SK-N-SH (cell line): Measurements from ENCODE around the gene ZBTB34. TPM values are rescaled to one million over a fixed set of nuclear protein-coding genes. Genes with fewer than 3 reads are reported as not detected.

ENCODE experiments used
- CTCF ChIA-PET: fragments of 300-600, 350-600 bp; formaldehyde crosslinking; extraction: SDS; loops from one replicate; lab custom pipeline; 2021; lab: Yijun Ruan, JAX
- POLR2A ChIA-PET: fragments of 350-600 bp; sonication (Branson Sonifier 250); formaldehyde crosslinking; extraction: SDS; loops from one replicate; lab custom pipeline; 2020; ENCODE audit warnings: antibody characterized with exemption, inconsistent platforms; lab: Yijun Ruan, JAX
- DNase-seq: peaks from one replicate; pipeline ENCODE4 v3.0.0; 2012
- H2AFZ ChIP-seq: fragments of 200-600 bp; sonication (generic); 2 replicates; pipeline ENCODE4 v1.8.1; 2016; ENCODE audit warnings: antibody characterized with exemption, mild to moderate bottlenecking, low read depth
- H3F3A ChIP-seq: fragments of 200-600 bp; sonication (generic); replicated peaks from 2 replicates; pipeline ENCODE3; 2016; ENCODE audit warnings: antibody characterized with exemption, mild to moderate bottlenecking; ENCODE audit not compliant: insufficient read depth
- H3K27ac ChIP-seq, 2 experiments: fragments of 200-500 bp in 1 of 2; fragments of 200-600 bp in 1 of 2; sonication (Bioruptor generic) in 1 of 2; sonication (generic), shearing (Covaris generic) in 1 of 2; 2 replicates each; pipeline versions ENCODE4 v1.5.1 to v1.6.1; 2014 to 2016; ENCODE audit warnings: low read depth in 2 of 2, inconsistent platforms in 1 of 2, low read length in 1 of 2, mild to moderate bottlenecking in 1 of 2, mixed read lengths in 1 of 2
- H3K27me3 ChIP-seq: fragments of 200-600 bp; sonication (generic), shearing (Covaris generic); 2 replicates; pipeline ENCODE4 v1.6.1; 2016; ENCODE audit warnings: mixed run types; ENCODE audit not compliant: insufficient read depth
- H3K36me3 ChIP-seq, 2 experiments: fragments of 200-500 bp in 1 of 2; fragments of 200-600 bp in 1 of 2; sonication (Bioruptor generic) in 1 of 2; sonication (generic) in 1 of 2; replicated peaks in 1 of 2; 2 replicates each; pipeline versions ENCODE3 to v1.5.1; 2014 to 2016; ENCODE audit warnings: low read length in 1 of 2, mild to moderate bottlenecking in 1 of 2; ENCODE audit not compliant: insufficient read depth in 2 of 2, control insufficient read depth in 1 of 2
- H3K4me1 ChIP-seq, 2 experiments: fragments of 200-500 bp in 1 of 2; fragments of 200-600 bp in 1 of 2; sonication (Bioruptor generic) in 1 of 2; sonication (generic), shearing (Covaris generic) in 1 of 2; 2 replicates each; pipeline versions ENCODE4 v1.5.1 to v1.6.1; 2014 to 2016; ENCODE audit warnings: low read depth in 1 of 2, low read length in 1 of 2, mixed run types in 1 of 2; ENCODE audit not compliant: insufficient read depth in 2 of 2, control insufficient read depth in 1 of 2
- H3K4me2 ChIP-seq: fragments of 200-600 bp; sonication (generic), shearing (Covaris generic); 2 replicates; pipeline ENCODE4 v1.6.1; 2017; ENCODE audit warnings: mixed run types
- H3K4me3 ChIP-seq, 2 experiments: fragments of 200-500 bp in 1 of 2; fragments of 200-600 bp in 1 of 2; sonication (Bioruptor generic) in 1 of 2; sonication (generic), shearing (Covaris generic) in 1 of 2; 2 replicates each; pipeline versions ENCODE4 v1.5.1 to v1.8.1; 2014 to 2016; ENCODE audit warnings: low read depth in 2 of 2, inconsistent platforms in 1 of 2, low read length in 1 of 2, mild to moderate bottlenecking in 1 of 2, mixed read lengths in 1 of 2, moderate library complexity in 1 of 2
- H3K79me2 ChIP-seq: fragments of 200-600 bp; sonication (generic); 2 replicates; pipeline ENCODE4 v1.8.1; 2017; ENCODE audit warnings: mild to moderate bottlenecking; ENCODE audit not compliant: insufficient read depth
- H3K9ac ChIP-seq: fragments of 200-600 bp; sonication (generic); 2 replicates; pipeline ENCODE4 v1.6.1; 2017; ENCODE audit warnings: mixed run types
- H3K9me2 ChIP-seq: fragments of 200-600 bp; sonication (generic); 2 replicates; pipeline ENCODE4 v1.6.1; 2017; ENCODE audit warnings: mixed run types
- H3K9me3 ChIP-seq: fragments of 200-600 bp; sonication (generic); 2 replicates; pipeline ENCODE4 v1.6.1; 2017; ENCODE audit warnings: mixed run types, mild to moderate bottlenecking, moderate library complexity
- H4K20me1 ChIP-seq: fragments of 200-600 bp; sonication (generic); 2 replicates; pipeline ENCODE4 v1.6.1; 2017; ENCODE audit warnings: mild to moderate bottlenecking, mixed run types; ENCODE audit not compliant: insufficient read depth
- CHD2 ChIP-seq: fragments of 150-350 bp; IDR thresholded peaks from 2 replicates; pipeline ENCODE4 v1.6.1; 2018; ENCODE audit warnings: low read length; ENCODE audit not compliant: partially characterized antibody
- ELF1 ChIP-seq: IDR thresholded peaks from 2 replicates; pipeline ENCODE4 v1.4.0; 2012
- FOXM1 ChIP-seq: IDR thresholded peaks from 2 replicates; pipeline ENCODE4 v1.4.0; 2012; ENCODE audit warnings: low read depth, mild to moderate bottlenecking
- GATA2 ChIP-seq: sonication (generic); formaldehyde crosslinking; IDR thresholded peaks from 2 replicates; pipeline ENCODE4 v1.5.0; 2020; ENCODE audit warnings: mild to moderate bottlenecking, missing genetic modification reagents
- MEF2A ChIP-seq: IDR thresholded peaks from 2 replicates; pipeline ENCODE4 v1.4.0; 2012; ENCODE audit warnings: low read depth, borderline replicate concordance
- MXI1 ChIP-seq: IDR thresholded peaks from 2 replicates; pipeline ENCODE4 v1.6.1; 2012; ENCODE audit warnings: mild to moderate bottlenecking, low read depth, low read length, improper control_type of control experiment
- NFIC ChIP-seq: IDR thresholded peaks from 2 replicates; pipeline ENCODE4 v1.4.0; 2012; ENCODE audit warnings: borderline replicate concordance
- NRF1 ChIP-seq: IDR thresholded peaks from 2 replicates; pipeline ENCODE4 v1.6.1; 2012; ENCODE audit warnings: low read depth, mild to moderate bottlenecking, low read length
- POLR2AphosphoS5 ChIP-seq: IDR thresholded peaks from 2 replicates; pipeline ENCODE4 v1.6.1; 2012; ENCODE audit warnings: low read depth, low read length
- RAD21 ChIP-seq: IDR thresholded peaks from 2 replicates; pipeline ENCODE4 v1.6.1; 2012; ENCODE audit warnings: mild to moderate bottlenecking, low read length
- TCF12 ChIP-seq: IDR thresholded peaks from 2 replicates; pipeline ENCODE4 v1.4.0; 2012
- YY1 ChIP-seq: IDR thresholded peaks from 2 replicates; pipeline ENCODE4 v1.4.0; 2012; ENCODE audit warnings: low read depth, mild to moderate bottlenecking
- WGBS: methylation state at CpG from one replicate; pipeline ENCODE4 v1.1.6; 2017; ENCODE audit warnings: low lambda C conversion rate; 5-methylcytosine and 5-hydroxymethylcytosine counted together
- polyA plus RNA-seq, 3 experiments: library from polyadenylated mRNA; depleted of rRNA; stranded (reverse); fragments of >200 nt; gene quantifications; 2 replicates each; pipeline ENCODE4 v1.2.3, GENCODE V29; 2012
- TF ChIP-seq, protein P1 (sequence below): IDR thresholded peaks from 2 replicates; pipeline ENCODE4 v1.4.0; 2012; ENCODE audit warnings: low read depth, borderline replicate concordance
- TF ChIP-seq, protein P2 (sequence below): fragments of 150-350 bp; IDR thresholded peaks from 2 replicates; pipeline ENCODE4 v1.6.1; 2016; ENCODE audit warnings: mild to moderate bottlenecking, low read depth, low read length
- TF ChIP-seq, protein P3 (sequence below): fragments of 200-600 bp; sonication (generic); IDR thresholded peaks from 2 replicates; pipeline ENCODE4 v1.6.1; 2017; ENCODE audit warnings: antibody characterized with exemption, mild to moderate bottlenecking, moderate library complexity
- TF ChIP-seq, protein P4 (sequence below): fragments of 150-350 bp; IDR thresholded peaks from 2 replicates; pipeline ENCODE4 v1.6.1; 2017; ENCODE audit warnings: antibody characterized with exemption, low read length, low read depth, borderline replicate concordance

ZBTB34 gene
- polyA plus RNA-seq, 1 of the 3 experiments (the other 2 are of a cell fraction), result 2.9 TPM

DNA sequence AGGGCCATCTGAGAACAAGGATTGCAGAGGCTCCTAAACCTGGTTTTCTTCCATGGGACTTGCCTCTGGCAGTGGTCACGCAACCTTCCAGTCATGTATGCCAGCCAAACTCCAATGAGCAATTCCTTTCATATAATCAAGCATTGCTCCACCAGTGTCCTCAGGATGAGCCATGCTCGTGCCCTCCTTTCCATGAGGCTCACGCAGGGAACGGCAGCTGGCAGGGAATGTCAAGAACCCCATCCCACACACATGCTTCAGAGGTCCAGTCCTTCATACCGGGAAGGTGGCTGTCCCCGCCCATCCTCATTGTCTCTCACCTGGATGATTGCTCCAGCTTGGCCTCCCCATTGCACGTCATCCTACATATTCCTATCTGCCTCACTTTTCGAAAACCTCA, 13.4 kb upstream of the ZBTB34 start (continued):
- TF ChIP-seq, protein P1, sequence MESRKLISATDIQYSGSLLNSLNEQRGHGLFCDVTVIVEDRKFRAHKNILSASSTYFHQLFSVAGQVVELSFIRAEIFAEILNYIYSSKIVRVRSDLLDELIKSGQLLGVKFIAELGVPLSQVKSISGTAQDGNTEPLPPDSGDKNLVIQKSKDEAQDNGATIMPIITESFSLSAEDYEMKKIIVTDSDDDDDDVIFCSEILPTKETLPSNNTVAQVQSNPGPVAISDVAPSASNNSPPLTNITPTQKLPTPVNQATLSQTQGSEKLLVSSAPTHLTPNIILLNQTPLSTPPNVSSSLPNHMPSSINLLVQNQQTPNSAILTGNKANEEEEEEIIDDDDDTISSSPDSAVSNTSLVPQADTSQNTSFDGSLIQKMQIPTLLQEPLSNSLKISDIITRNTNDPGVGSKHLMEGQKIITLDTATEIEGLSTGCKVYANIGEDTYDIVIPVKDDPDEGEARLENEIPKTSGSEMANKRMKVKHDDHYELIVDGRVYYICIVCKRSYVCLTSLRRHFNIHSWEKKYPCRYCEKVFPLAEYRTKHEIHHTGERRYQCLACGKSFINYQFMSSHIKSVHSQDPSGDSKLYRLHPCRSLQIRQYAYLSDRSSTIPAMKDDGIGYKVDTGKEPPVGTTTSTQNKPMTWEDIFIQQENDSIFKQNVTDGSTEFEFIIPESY, result no peak
- no peak for TF ChIP-seq CHD2
- TF ChIP-seq GATA2 (CRISPR knock-in tag), result no peak
- no peak for TF ChIP-seq MXI1
- TF ChIP-seq YY1, result no peak
- TF ChIP-seq NRF1, result no peak
- TF ChIP-seq ELF1, result no peak
- TF ChIP-seq RAD21, result no peak
- TF ChIP-seq, protein P2, sequence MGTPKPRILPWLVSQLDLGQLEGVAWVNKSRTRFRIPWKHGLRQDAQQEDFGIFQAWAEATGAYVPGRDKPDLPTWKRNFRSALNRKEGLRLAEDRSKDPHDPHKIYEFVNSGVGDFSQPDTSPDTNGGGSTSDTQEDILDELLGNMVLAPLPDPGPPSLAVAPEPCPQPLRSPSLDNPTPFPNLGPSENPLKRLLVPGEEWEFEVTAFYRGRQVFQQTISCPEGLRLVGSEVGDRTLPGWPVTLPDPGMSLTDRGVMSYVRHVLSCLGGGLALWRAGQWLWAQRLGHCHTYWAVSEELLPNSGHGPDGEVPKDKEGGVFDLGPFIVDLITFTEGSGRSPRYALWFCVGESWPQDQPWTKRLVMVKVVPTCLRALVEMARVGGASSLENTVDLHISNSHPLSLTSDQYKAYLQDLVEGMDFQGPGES, result no peak

- no peak for DNase-seq
- H3K9me2 ChIP-seq, result no peaks in the 10 kb centered on the region
- no peaks in the 10 kb centered on the region for H3K79me2 ChIP-seq
- H3K4me2 ChIP-seq, result no peak overlapping the region
- H4K20me1 ChIP-seq, result 0 out of 2 replicates have a peak, but pooled peaks cover under 1% of the 10 kb centered on the region
- no peaks in the 10 kb centered on the region; the same call in 1 of the 2 replicates for H3K27me3 ChIP-seq
- WGBS, result 84% methylated on average over 6 of the region's 8 CpGs
- H3K9me3 ChIP-seq, result no peaks in the 10 kb centered on the region
- H3K4me3 ChIP-seq, result no peak overlapping the region
- no peak overlapping the region for H3K9ac ChIP-seq
- H3K4me1 ChIP-seq, result no peaks in the 10 kb centered on the region
- POLR2A ChIA-PET, result interaction anchor here (0.6 kb wide), 1 partner anchor 45 kb away, joined by 5 read pairs; the partner anchor contains the start of gene ZBTB43
- H3F3A ChIP-seq, result no peaks in the 10 kb centered on the region
- no peak overlapping the region for H2AFZ ChIP-seq
- no peaks in the 10 kb centered on the region for H3K36me3 ChIP-seq
- CTCF ChIA-PET, result interaction anchor here (4.3 kb wide), 1 partner anchor 11 kb away, joined by 25 read pairs; the partner anchor contains the start of gene ZBTB34
- TF ChIP-seq POLR2AphosphoS5, result no peak
- H3K27ac ChIP-seq, result no peak overlapping the region
Measured at GRCh38 chr9:126849591-126850225, 10.7 kb upstream of the ZBTB34 start.

DNA sequence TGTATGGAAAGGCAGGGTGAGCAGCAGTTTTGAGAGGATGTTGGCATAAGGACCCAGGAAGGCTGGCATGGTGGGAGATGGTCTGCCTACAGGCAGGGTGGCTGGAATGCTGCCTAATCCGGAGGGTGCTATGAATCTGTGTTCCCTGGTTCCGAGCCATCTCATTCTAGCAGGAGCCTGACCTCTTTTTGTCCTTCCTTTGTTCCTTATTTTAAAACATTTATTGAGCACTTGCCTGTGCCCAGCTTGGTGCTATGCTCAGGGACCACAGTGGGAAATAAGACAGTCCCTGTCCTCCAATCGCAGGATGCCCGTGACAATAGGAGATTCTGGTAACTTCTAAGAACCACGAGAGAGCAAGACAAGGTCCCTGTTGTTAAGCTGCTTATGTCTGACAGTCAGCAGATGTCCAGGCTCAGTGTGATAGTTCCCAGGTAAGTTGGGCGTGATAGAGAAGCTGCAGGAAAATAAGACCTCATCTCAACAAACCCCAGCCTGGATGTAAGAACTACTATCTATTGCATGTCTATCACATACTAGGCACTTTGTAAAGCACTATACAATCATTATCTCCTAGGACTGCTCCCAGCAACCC, 9.1 kb upstream of the ZBTB34 start:
- H3K4me1 ChIP-seq, result no peaks in the 10 kb centered on the region
- no peak for DNase-seq
- H3K9ac ChIP-seq, result no peak overlapping the region
- H3K4me2 ChIP-seq, result no peak overlapping the region
- H3K27me3 ChIP-seq, result no peaks in the 10 kb centered on the region; the same call in 1 of the 2 replicates
- 44% methylated on average over 6 of the region's 6 CpGs for WGBS
- TF ChIP-seq, protein P3, sequence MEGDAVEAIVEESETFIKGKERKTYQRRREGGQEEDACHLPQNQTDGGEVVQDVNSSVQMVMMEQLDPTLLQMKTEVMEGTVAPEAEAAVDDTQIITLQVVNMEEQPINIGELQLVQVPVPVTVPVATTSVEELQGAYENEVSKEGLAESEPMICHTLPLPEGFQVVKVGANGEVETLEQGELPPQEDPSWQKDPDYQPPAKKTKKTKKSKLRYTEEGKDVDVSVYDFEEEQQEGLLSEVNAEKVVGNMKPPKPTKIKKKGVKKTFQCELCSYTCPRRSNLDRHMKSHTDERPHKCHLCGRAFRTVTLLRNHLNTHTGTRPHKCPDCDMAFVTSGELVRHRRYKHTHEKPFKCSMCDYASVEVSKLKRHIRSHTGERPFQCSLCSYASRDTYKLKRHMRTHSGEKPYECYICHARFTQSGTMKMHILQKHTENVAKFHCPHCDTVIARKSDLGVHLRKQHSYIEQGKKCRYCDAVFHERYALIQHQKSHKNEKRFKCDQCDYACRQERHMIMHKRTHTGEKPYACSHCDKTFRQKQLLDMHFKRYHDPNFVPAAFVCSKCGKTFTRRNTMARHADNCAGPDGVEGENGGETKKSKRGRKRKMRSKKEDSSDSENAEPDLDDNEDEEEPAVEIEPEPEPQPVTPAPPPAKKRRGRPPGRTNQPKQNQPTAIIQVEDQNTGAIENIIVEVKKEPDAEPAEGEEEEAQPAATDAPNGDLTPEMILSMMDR, result no peak
- no peak for TF ChIP-seq FOXM1
- TF ChIP-seq, protein P4, sequence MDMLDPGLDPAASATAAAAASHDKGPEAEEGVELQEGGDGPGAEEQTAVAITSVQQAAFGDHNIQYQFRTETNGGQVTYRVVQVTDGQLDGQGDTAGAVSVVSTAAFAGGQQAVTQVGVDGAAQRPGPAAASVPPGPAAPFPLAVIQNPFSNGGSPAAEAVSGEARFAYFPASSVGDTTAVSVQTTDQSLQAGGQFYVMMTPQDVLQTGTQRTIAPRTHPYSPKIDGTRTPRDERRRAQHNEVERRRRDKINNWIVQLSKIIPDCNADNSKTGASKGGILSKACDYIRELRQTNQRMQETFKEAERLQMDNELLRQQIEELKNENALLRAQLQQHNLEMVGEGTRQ, result no peak
- no peak for TF ChIP-seq TCF12
- no peak for TF ChIP-seq GATA2 (CRISPR knock-in tag)
- no peak for TF ChIP-seq NFIC
- TF ChIP-seq MXI1, result no peak
- TF ChIP-seq MEF2A, result no peak
- no peak overlapping the region for H3K4me3 ChIP-seq
- ChIA-PET POLR2A (interaction anchor here (0.8 kb wide), 1 partner anchor 63 kb away, joined by 3 read pairs; the partner anchor contains the start of gene RALGPS1), CTCF (interaction anchor here (0.7 to 4.3 kb wide), 4 partner anchors 9 to 235 kb away, joined by 3 to 25 read pairs (median 4); partner anchors contain the start of gene ZBTB34)
- no peaks in the 10 kb centered on the region for H3K36me3 ChIP-seq
- no peaks in the 10 kb centered on the region for H3K9me3 ChIP-seq
- no peaks in the 10 kb centered on the region for H3K9me2 ChIP-seq
- no peak overlapping the region for H3K27ac ChIP-seq
- no peaks in the 10 kb centered on the region for H3K79me2 ChIP-seq
- H3F3A ChIP-seq, result no peaks in the 10 kb centered on the region
- no peak overlapping the region for H2AFZ ChIP-seq
- H4K20me1 ChIP-seq, result no peaks in the 10 kb centered on the region
